IMR-90 (cell line): ENCODE measurements around the gene SDHAF1. TPM values are rescaled to one million over a fixed set of nuclear protein-coding genes. Genes with fewer than 3 reads are reported as not detected.

ENCODE experiments used
- ATAC-seq: fragments of 200-7000 bp; cut with Tn5 transposase; 2 replicates; pipeline ENCODE4 v1.9.1; 2020; ENCODE audit warnings: low read depth, mild to moderate bottlenecking, moderate library complexity
- BruUV-seq: library from RNA; stranded (reverse); fragments of 400-500 nt; replicated peaks from 2 replicates; lab custom pipeline; 2021; lab: Mats Ljungman, UMichigan
- CTCF ChIA-PET: fragments of 300-600 bp; formaldehyde crosslinking; extraction: SDS; loops from one replicate; lab custom pipeline; 2021; ENCODE audit warnings: antibody characterized with exemption; lab: Yijun Ruan, JAX
- POLR2A ChIA-PET: fragments of 300-600 bp; sonication (Branson Sonifier 250); formaldehyde crosslinking; loops from one replicate; lab custom pipeline; 2022; ENCODE audit warnings: antibody characterized with exemption; ENCODE audit not compliant: unreplicated experiment; lab: Charles Lee
- DNase-seq: peaks from one replicate; pipeline ENCODE4 v3.0.0; 2013
- H2AFZ ChIP-seq: replicated peaks from 2 replicates; pipeline ENCODE3; 2013; ENCODE audit warnings: low read length, mild to moderate bottlenecking; ENCODE audit not compliant: poor library complexity
- H2AK5ac ChIP-seq: 2 replicates; pipeline ENCODE4 v1.6.1; 2013; ENCODE audit warnings: low read depth, low read length, inconsistent platforms
- H2AK9ac ChIP-seq: replicated peaks from 2 replicates; pipeline ENCODE3; 2013; ENCODE audit warnings: mild to moderate bottlenecking, low read depth, low read length, moderate library complexity; ENCODE audit not compliant: poor library complexity
- H2BK120ac ChIP-seq: 2 replicates; pipeline ENCODE4 v1.6.1; 2013; ENCODE audit warnings: low read depth, low read length, inconsistent platforms
- H2BK15ac ChIP-seq: 3 replicates; pipeline ENCODE4 v1.6.1; 2013; ENCODE audit warnings: low read depth, low read length, inconsistent platforms
- H2BK20ac ChIP-seq: 2 replicates; pipeline ENCODE4 v1.6.1; 2013; ENCODE audit warnings: low read depth, mild to moderate bottlenecking, inconsistent platforms, low read length, moderate library complexity
- H2BK5ac ChIP-seq: 2 replicates; pipeline ENCODE4 v1.6.1; 2013; ENCODE audit warnings: mild to moderate bottlenecking, low read depth, low read length, inconsistent platforms; ENCODE audit not compliant: poor library complexity, severe bottlenecking
- H3K14ac ChIP-seq: replicated peaks from 2 replicates; pipeline ENCODE4 v1.6.1; 2013; ENCODE audit warnings: low read depth, low read length, inconsistent platforms
- H3K18ac ChIP-seq: 2 replicates; pipeline ENCODE4 v1.6.1; 2013; ENCODE audit warnings: low read depth, low read length, control low read depth
- H3K23ac ChIP-seq: 2 replicates; pipeline ENCODE4 v1.6.1; 2013; ENCODE audit warnings: low read depth, low read length, inconsistent platforms
- H3K27ac ChIP-seq: 2 replicates; pipeline ENCODE4 v1.5.1; 2013; ENCODE audit warnings: mild to moderate bottlenecking, control low read depth, low read length; ENCODE audit not compliant: insufficient read depth
- H3K27me3 ChIP-seq: 2 replicates; pipeline ENCODE4 v1.6.1; 2013; ENCODE audit warnings: low read length; ENCODE audit not compliant: control insufficient read depth, insufficient read depth
- H3K36me3 ChIP-seq: 2 replicates; pipeline ENCODE4 v1.6.1; 2013; ENCODE audit warnings: low read length, mixed read lengths; ENCODE audit not compliant: control insufficient read depth, insufficient read depth
- H3K4ac ChIP-seq: 2 replicates; pipeline ENCODE4 v1.6.1; 2013; ENCODE audit warnings: low read depth, low read length, inconsistent platforms
- H3K4me1 ChIP-seq: 2 replicates; pipeline ENCODE4 v1.6.1; 2013; ENCODE audit warnings: low read length, mixed read lengths; ENCODE audit not compliant: control insufficient read depth, insufficient read depth
- H3K4me2 ChIP-seq: 2 replicates; pipeline ENCODE4 v1.6.1; 2013; ENCODE audit warnings: low read depth, mild to moderate bottlenecking, control low read depth, low read length, moderate library complexity
- H3K4me3 ChIP-seq: 2 replicates; pipeline ENCODE4 v1.5.1; 2013; ENCODE audit warnings: low read depth, mild to moderate bottlenecking, control low read depth, low read length, moderate library complexity; ENCODE audit not compliant: insufficient read depth
- H3K56ac ChIP-seq: 2 replicates; pipeline ENCODE4 v1.6.1; 2013; ENCODE audit warnings: low read length, inconsistent platforms; ENCODE audit not compliant: insufficient read depth; ENCODE audit errors: extremely low read depth
- H3K79me1 ChIP-seq, 2 experiments: 2 replicates each; pipeline ENCODE4 v1.6.1; 2013; ENCODE audit warnings: low read length in 2 of 2, inconsistent platforms in 1 of 2, low read depth in 1 of 2
- H3K9ac ChIP-seq: 2 replicates; pipeline ENCODE4 v1.6.1; 2013; ENCODE audit warnings: low read depth, low read length, control low read depth
- H3K9me1 ChIP-seq: 2 replicates; pipeline ENCODE4 v1.6.1; 2013; ENCODE audit warnings: low read length, inconsistent platforms; ENCODE audit not compliant: insufficient read depth
- H3K9me3 ChIP-seq: 2 replicates; pipeline ENCODE4 v1.6.1; 2013; ENCODE audit warnings: low read length; ENCODE audit not compliant: control insufficient read depth, insufficient read depth
- H4K20me1 ChIP-seq: 2 replicates; pipeline ENCODE4 v1.6.1; 2013; ENCODE audit warnings: low read length, inconsistent platforms; ENCODE audit not compliant: insufficient read depth
- H4K5ac ChIP-seq: 2 replicates; pipeline ENCODE4 v1.6.1; 2013; ENCODE audit warnings: mild to moderate bottlenecking, low read depth, low read length, control low read depth
- H4K8ac ChIP-seq, 2 experiments: 2 replicates each; pipeline ENCODE4 v1.6.1; 2013; ENCODE audit warnings: low read depth in 2 of 2, low read length in 2 of 2, control low read depth in 1 of 2, inconsistent platforms in 1 of 2
- H4K91ac ChIP-seq: 2 replicates; pipeline ENCODE4 v1.6.1; 2013; ENCODE audit warnings: low read depth, low read length, inconsistent platforms; ENCODE audit not compliant: insufficient read depth
- BHLHE40 ChIP-seq: fragments of 150-350 bp; IDR thresholded peaks from 2 replicates; pipeline ENCODE4 v1.6.1; 2016; ENCODE audit warnings: mild to moderate bottlenecking, low read depth, low read length
- CHD1 ChIP-seq: IDR thresholded peaks from 2 replicates; pipeline ENCODE4 v1.6.1; 2012; ENCODE audit warnings: low read depth, low read length, improper control_type of control experiment
- ELK1 ChIP-seq: fragments of 150-350 bp; IDR thresholded peaks from 2 replicates; pipeline ENCODE4 v1.6.1; 2016; ENCODE audit warnings: low read depth, mild to moderate bottlenecking, low read length, moderate library complexity, borderline replicate concordance
- FOS ChIP-seq: fragments of 150-350 bp; IDR thresholded peaks from 2 replicates; pipeline ENCODE4 v1.6.1; 2016; ENCODE audit warnings: low read depth, low read length
- MAFK ChIP-seq: IDR thresholded peaks from 2 replicates; pipeline ENCODE4 v1.6.1; 2012; ENCODE audit warnings: low read depth, low read length, improper control_type of control experiment
- MAZ ChIP-seq: IDR thresholded peaks from 2 replicates; pipeline ENCODE4 v1.6.1; 2012; ENCODE audit warnings: low read depth, mild to moderate bottlenecking, low read length, improper control_type of control experiment, moderate library complexity, borderline replicate concordance
- MXI1 ChIP-seq: IDR thresholded peaks from 2 replicates; pipeline ENCODE4 v1.6.1; 2012; ENCODE audit warnings: low read depth, mild to moderate bottlenecking, low read length, moderate library complexity, borderline replicate concordance
- NFE2L2 ChIP-seq: fragments of 150-350 bp; IDR thresholded peaks from 2 replicates; pipeline ENCODE4 v1.6.1; 2016; ENCODE audit warnings: low read depth, mild to moderate bottlenecking, low read length
- POLR2A ChIP-seq: IDR thresholded peaks from 2 replicates; pipeline ENCODE4 v1.6.1; 2012; ENCODE audit warnings: mild to moderate bottlenecking, low read depth, low read length
- RAD21 ChIP-seq: IDR thresholded peaks from 2 replicates; pipeline ENCODE4 v1.6.1; 2012; ENCODE audit warnings: low read length, improper control_type of control experiment
- RCOR1 ChIP-seq: IDR thresholded peaks from 2 replicates; pipeline ENCODE4 v1.6.1; 2012; ENCODE audit warnings: mild to moderate bottlenecking, low read length, improper control_type of control experiment; ENCODE audit not compliant: insufficient replicate concordance
- RFX5 ChIP-seq: IDR thresholded peaks from 2 replicates; pipeline ENCODE4 v1.8.0; 2012; ENCODE audit warnings: low read depth, mild to moderate bottlenecking, low read length, moderate library complexity
- SMC3 ChIP-seq: fragments of 150-350 bp; IDR thresholded peaks from 2 replicates; pipeline ENCODE4 v1.6.1; 2016; ENCODE audit warnings: low read depth, mild to moderate bottlenecking, antibody characterized with exemption, low read length, moderate library complexity
- USF2 ChIP-seq: fragments of 150-350 bp; IDR thresholded peaks from 2 replicates; pipeline ENCODE4 v1.6.1; 2017; ENCODE audit warnings: mild to moderate bottlenecking, antibody characterized with exemption, low read length, low read depth
- WGBS, 2 experiments: methylation state at CpG; one replicate each; pipeline versions ENCODE4 v1.1.5 to v1.1.7; 2013; ENCODE audit warnings: missing lambda C conversion rate in 2 of 2; ENCODE audit not compliant: insufficient read length in 1 of 2; ENCODE audit errors: extremely low coverage in 2 of 2; 5-methylcytosine and 5-hydroxymethylcytosine counted together
- dilution Hi-C: fragments of 300-500 bp; cut with HindIII; formaldehyde crosslinking; loops from one replicate; pipeline ENCODE4 v1.14.3; 2018; ENCODE audit warnings: low sequenced_read_pairs; ENCODE audit not compliant: unreplicated experiment
- in situ Hi-C: fragments of 300-500 bp; cut with MboI; formaldehyde crosslinking; loops from 3 replicates; pipeline ENCODE4 v1.14.3; 2019; ENCODE audit warnings: low sequenced_read_pairs, inconsistent platforms, mixed read lengths
- intact Hi-C: fragments of 100-400 bp; cut with micrococcal nuclease; formaldehyde crosslinking; loops from 2 replicates; pipeline ENCODE4 v1.10.0; 2022
- polyA plus RNA-seq, 3 experiments: library from polyadenylated mRNA; depleted of rRNA; stranded (reverse); fragments of >200 nt; gene quantifications; 2 replicates each; pipeline ENCODE4 v1.2.3, GENCODE V29; 2012; ENCODE audit warnings: low replicate concordance in 1 of 3
- total RNA-seq: library from RNA; depleted of rRNA; stranded (reverse); fragments of >200 nt; gene quantifications from 2 replicates; pipeline ENCODE4 v1.2.3, GENCODE V29; 2012
- TF ChIP-seq, protein P1 (sequence below): conservative IDR thresholded peaks from 2 replicates; pipeline ENCODE4 v1.5.1; 2012; ENCODE audit warnings: mild to moderate bottlenecking, low read depth, low read length, improper control_type of control experiment

The SDHAF1 gene
- total and polyA plus RNA-seq, 2 of the 4 experiments (the other 2 are of a cell fraction), result 4.8 to 9.9 TPM

- POLR2A ChIA-PET, result no interaction called here
- Histone ChIP-seq H2AK9ac (no peak overlapping the region), H3K14ac (no peak overlapping the region), H3K4ac (no peak overlapping the region), H3K9ac (no peak overlapping the region), H3K27ac (no peak overlapping the region), H4K8ac (no peak overlapping the region), H3K9me1 (0 out of 2 replicates have a peak, but pooled peaks cover 6% of the 10 kb centered on the region), H3K56ac (no peak overlapping the region), H3K9me3 (no peaks in the 10 kb centered on the region), H3K23ac (no peak overlapping the region), H3K36me3 (peaks cover 46% of the 10 kb centered on the region), H3K4me1 (peaks cover 5% of the 10 kb centered on the region; the same call in 1 of the 2 replicates), H2AK5ac (no peak overlapping the region), H4K5ac (no peak overlapping the region), H2BK20ac (no peak overlapping the region), H4K20me1 (no peaks in the 10 kb centered on the region; the same call in 1 of the 2 replicates), H2BK15ac (no peak overlapping the region), H4K91ac (no peak overlapping the region), H2AFZ (no peak overlapping the region), H3K4me2 (no peak overlapping the region), H2BK120ac (no peak overlapping the region), H2BK5ac (no peak overlapping the region), H3K18ac (no peak overlapping the region), H3K27me3 (no peaks in the 10 kb centered on the region), H3K79me1 (peaks cover 0 to 28% of the 10 kb centered on the region in 2 experiments; a peak in 3 of 4 replicates), H3K4me3 (no peak overlapping the region)
- CTCF ChIA-PET, result interaction anchor here (0.6 kb wide), 1 partner anchor 230 kb away, joined by 3 read pairs; no protein-coding TSS in a partner anchor
- intact Hi-C loops, result no loop called here
- in situ Hi-C loops, result no loop called here
- TF ChIP-seq ELK1 (no peak), FOS (no peak), MXI1 (no peak), USF2 (no peak), RAD21 (no peak), BHLHE40 (no peak), CHD1 (no peak), RFX5 (no peak), RCOR1 (no peak), SMC3 (no peak), POLR2A (no peak), MAFK (no peak), NFE2L2 (no peak), MAZ (no peak)
- TF ChIP-seq, protein P1, sequence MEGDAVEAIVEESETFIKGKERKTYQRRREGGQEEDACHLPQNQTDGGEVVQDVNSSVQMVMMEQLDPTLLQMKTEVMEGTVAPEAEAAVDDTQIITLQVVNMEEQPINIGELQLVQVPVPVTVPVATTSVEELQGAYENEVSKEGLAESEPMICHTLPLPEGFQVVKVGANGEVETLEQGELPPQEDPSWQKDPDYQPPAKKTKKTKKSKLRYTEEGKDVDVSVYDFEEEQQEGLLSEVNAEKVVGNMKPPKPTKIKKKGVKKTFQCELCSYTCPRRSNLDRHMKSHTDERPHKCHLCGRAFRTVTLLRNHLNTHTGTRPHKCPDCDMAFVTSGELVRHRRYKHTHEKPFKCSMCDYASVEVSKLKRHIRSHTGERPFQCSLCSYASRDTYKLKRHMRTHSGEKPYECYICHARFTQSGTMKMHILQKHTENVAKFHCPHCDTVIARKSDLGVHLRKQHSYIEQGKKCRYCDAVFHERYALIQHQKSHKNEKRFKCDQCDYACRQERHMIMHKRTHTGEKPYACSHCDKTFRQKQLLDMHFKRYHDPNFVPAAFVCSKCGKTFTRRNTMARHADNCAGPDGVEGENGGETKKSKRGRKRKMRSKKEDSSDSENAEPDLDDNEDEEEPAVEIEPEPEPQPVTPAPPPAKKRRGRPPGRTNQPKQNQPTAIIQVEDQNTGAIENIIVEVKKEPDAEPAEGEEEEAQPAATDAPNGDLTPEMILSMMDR, result no peak
- no peak for DNase-seq
- dilution Hi-C loops, result no loop called here
- no peak for ATAC-seq
- BruUV-seq, result no TSS peak
- WGBS, 2 experiments, result 88% methylated on average over 3 of the region's 10 CpGs; no CpG with 5 or more reads in 1 of the 2 experiments
Observed at GRCh38 chr19:36028313-36029041, 33.5 kb downstream of the SDHAF1 start.
